AML-193 (cell line): ENCODE measurements around the gene CHST8.
"Not testable (repeated sequence)": the region's sequence is repeated elsewhere in the genome, so short reads cannot be mapped to it uniquely, and the experiment has no call there.

Experiments used
- DNase-seq, 2 experiments: peaks; one replicate each; lab custom pipeline; 2025; lab: John Stamatoyannopoulos, UW

The CHST8 gene

DNA sequence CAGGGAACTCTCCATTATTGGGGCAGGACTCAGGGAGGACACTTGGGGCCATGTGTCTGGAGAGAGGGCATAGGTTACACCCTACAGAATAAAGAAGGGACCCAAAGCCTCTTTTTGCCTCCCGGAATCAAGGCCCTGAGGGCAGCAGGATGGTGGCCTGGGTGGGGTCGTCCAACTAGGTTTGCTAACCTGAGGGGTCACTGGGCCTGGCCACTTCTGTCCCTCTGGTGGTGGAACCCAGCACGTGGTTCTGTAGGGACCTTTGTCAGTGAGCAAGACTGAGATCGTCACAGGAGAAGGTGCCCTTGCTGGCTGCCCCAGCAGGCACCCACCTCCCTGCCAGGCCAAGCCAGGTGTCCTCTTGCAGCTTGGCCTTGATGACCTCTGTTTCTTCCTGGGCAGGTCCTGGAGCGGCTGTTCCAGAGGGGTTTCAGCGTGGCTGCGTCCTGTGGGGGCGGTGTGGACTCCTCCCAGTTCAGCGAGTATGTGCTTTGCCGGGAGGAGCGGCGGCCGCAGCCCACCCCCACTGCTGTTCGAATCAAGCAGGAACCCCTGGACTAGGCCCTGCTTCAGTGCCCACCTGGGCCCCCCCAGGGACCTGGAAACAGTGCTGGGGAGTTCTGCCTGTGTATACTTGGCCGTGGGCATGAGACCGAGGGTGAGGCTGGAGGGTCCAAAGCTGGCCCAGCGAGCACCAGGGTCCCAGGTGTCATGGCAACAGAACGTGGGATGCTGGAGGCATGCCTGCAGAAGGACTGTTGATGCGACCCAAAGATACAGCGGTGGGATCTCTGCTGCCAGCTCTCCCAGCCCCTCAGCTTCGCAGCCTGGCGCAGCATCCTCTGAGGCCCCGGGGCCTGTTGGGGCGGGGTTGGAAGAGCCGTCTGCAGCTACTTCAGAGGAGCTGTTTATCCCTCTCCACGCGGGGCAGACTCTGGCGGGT, 190.9 kb downstream of the CHST8 start:
- DNase-seq, result no peak

DNA sequence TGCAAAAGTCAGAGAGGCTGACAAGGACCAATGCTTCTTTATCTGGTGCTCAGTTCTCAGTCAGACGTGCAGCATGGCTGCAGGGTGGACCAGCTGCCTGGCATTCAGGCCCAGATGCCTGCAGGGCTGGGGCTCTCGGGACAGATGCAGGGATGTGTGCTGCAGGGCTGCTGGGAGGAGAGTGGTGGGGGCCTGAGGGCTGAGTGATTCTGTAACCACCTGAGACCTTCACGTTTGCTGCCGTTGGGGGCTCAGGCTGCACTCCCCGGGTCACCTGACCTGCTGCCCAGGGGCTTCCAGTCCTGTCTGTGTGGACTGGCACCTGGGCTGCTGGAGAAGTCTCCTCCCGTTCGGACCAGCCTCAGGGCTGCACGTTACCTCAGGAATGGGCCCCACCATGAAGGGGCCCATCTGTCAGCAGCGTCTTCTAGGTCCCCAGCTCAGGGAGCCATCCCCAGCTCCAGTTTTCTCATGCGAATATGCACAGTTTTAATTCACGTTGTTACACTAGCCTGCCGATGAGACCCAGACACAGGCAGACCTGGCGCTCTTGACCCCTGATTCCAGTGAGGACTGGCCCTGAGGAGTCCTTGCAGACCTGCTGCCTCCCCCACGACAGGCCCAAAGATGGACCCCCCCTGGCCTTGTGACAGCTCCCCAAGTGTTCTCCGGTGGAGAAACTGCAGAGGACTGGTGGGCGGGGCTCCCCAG, 191.8 kb downstream of the CHST8 start:
- DNase-seq, result no peak

DNA sequence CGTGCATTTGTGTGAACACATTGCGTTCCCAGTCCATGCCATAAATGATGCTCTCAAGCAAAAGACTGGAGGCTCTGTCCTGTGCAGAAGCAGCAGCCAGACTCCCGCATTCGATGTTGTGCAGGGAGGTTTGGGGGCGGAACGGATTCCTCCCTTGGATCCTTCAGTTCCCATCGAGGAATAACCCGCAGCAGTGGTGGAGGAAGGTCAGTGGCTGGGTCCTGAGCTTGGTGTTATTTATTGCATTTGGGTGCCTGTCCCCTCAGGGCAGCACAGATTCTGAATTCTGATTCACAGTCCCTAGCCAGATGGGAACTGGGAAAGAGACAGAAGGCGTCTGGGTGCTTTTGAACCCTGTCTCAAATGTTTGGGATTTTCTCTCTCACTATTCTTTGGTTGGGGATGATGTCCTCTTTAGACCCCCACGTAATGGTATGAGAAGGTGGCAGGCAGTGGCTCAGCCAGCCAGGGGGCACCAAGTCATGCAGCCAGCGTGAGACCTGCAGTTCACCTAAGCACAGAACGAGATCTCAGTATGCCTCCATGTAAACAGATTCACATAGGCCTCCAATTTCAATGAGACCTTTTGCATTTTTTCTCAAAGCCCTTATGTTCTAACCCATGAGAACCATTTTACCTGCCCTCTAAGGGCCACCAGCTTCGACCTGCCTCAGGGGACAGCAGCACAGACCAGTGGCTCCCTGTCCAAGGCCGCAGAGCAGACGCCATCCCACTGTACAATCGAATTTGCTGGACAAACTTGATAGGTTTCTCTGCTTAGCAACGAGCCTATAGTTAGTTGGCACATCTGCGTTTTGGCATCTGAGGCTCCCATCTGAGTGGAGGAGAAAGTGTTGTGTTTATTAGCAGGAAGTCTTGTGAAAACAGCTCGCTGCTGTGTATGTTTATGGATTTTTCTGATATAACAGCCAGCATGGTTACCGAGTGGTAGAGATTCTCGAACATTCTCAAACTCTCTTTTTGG, 192.7 kb downstream of the CHST8 start:
- no peak for DNase-seq

GRCh38 chr19:33815380-33816340, 193.9 kb downstream of the CHST8 start:
- DNase-seq, result no peak

DNA sequence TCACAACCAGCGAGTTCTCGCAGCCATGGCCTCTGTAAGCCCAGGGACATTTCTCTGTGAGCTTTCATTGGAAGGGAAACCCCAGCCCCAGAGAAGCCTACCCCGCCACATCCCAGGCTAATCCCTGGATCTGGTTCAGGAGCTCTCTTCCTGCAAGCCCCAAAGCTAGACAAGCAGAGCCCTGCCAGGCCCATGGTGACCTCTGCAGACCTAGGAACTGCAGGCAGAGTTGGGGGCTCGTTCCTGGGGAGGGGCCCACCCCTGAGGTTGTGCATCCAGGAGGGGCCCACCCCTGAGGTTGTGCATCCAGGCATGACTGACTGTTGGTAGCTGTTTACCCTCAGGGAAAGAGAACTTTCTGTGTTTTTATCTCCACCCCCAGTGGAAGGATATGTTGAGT, 196.7 kb downstream of the CHST8 start:
- no peak for DNase-seq

DNA sequence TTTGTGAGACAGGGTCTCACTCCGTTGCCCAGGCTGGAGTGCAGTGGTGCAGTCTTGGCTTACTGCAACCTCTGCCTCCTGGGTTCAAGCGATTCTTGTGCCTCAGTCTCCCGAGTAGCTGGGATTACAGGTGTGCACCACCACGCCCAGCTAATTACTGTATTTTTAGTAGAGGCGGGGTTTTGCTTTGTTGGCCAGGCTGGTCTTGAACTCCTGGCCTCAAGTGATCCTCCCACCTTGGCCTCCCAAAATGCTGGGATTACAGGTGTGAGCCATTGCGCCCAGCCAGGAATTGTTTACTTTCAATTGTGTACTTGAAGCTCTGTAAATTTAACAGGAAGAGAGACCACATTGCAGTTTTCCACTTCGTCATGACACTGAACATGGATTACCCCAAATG, 197.3 kb downstream of the CHST8 start:
- not testable (repeated sequence) for DNase-seq

DNA sequence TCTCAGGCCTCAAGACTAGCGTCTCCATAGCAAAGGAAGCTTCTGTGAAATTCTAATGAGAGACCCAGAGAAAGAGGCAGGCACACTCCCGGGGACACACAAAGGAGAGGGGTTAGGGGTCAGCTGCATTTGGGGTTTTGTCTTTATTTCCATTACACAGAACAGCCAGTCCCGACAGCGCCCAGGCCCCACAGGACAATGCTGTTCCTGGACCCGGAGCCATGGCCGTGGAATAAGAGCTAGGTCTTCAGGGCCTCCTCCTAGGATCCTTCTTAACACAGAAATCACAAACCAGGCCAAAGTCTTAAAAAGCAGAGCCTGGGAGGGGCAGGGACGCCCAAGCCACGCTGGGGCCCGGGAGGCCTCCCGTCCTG, 197.7 kb downstream of the CHST8 start:
- DNase-seq, result no peak

DNA sequence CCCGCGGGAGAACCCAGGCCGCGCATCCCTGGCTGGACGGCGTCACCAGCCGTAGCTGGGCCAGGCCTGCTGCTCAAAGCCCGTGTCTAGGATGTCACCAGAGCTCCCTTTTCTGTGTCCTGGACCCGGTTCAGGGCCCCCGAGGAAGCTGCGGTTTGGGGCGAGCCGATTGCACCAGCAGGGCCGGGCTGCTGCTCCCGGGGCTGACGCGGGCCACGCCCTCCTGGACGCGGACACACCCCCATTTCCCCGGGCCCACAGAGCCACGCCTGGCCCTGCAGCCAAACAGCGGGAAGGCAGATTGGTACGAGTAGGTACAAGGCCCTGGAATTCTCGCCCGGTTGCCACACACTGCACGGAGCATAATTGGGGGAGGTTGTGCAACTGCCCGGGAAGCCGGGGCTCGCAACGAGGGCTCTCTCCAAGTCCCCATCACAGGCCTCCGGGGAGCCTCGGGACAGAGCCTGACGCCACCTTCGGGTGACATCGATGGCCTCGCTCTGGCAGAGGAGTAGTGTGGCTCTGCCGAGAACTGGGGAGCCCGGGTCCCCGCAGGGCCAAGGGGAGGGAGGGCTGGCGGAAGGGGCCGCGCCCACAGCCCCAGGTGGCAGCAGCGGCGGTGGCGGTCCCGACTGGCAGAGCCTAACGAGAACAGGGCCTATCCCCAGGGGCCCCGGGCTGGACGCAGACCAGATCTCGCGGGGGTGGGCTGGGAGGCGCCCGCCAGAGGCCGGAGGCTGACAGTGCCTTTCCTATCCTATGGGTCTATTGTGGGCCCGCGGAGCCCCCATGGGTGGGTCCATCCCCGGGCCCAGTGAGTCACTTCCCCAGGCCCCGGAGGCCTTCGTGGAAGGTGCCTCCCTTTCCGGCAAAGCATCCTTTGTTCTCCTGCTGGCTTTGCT, 198.4 kb downstream of the CHST8 start:
- DNase-seq, result peak; percentile 80 to 82

- no peak for DNase-seq
Observed at GRCh38 chr19:33821871-33822270, 200.1 kb downstream of the CHST8 start.
